MCF 10A (cell line): ENCODE data around the gene RXFP4. TPM values are rescaled to one million over a fixed set of nuclear protein-coding genes. Genes with fewer than 3 reads are reported as not detected.

ENCODE experiments used
- BruUV-seq: library from RNA; stranded (reverse); fragments of 400-500 nt; replicated peaks from 2 replicates; lab custom pipeline; 2021; lab: Mats Ljungman, UMichigan
- CTCF ChIA-PET: fragments of 300-600 bp; sonication (Branson Sonifier 250); formaldehyde crosslinking; extraction: SDS; loops from one replicate; lab custom pipeline; 2021; ENCODE audit warnings: antibody characterized with exemption, inconsistent platforms; lab: Yijun Ruan, JAX
- POLR2A ChIA-PET: fragments of 300-600, 350-650 bp; sonication (Branson Sonifier 250); formaldehyde crosslinking; extraction: SDS; loops from one replicate; lab custom pipeline; 2020; ENCODE audit warnings: antibody characterized with exemption, inconsistent platforms; lab: Yijun Ruan, JAX
- DNase-seq: peaks from one replicate; pipeline ENCODE4 v3.0.0-alpha.2; 2018; ENCODE audit not compliant: unreplicated experiment
- H3K27ac Mint-ChIP-seq: one replicate; pipeline ENCODE4 v1.8.0; 2022; ENCODE audit warnings: mild to moderate bottlenecking, low read depth, mixed read lengths; ENCODE audit not compliant: unreplicated experiment
- H3K27me3 Mint-ChIP-seq: one replicate; pipeline ENCODE4 v1.8.0; 2022; ENCODE audit warnings: mixed read lengths; ENCODE audit not compliant: insufficient read depth, unreplicated experiment
- H3K36me3 Mint-ChIP-seq: one replicate; pipeline ENCODE4 v1.8.0; 2022; ENCODE audit warnings: mild to moderate bottlenecking, moderate library complexity, mixed read lengths; ENCODE audit not compliant: insufficient read depth, unreplicated experiment
- H3K4me1 Mint-ChIP-seq: one replicate; pipeline ENCODE4 v1.8.0; 2022; ENCODE audit warnings: mixed read lengths; ENCODE audit not compliant: insufficient read depth, unreplicated experiment
- H3K4me3 Mint-ChIP-seq: one replicate; pipeline ENCODE4 v1.8.0; 2022; ENCODE audit warnings: mild to moderate bottlenecking, moderate library complexity, mixed read lengths; ENCODE audit not compliant: unreplicated experiment
- H3K9me3 Mint-ChIP-seq: one replicate; pipeline ENCODE4 v1.8.0; 2022; ENCODE audit warnings: mixed read lengths; ENCODE audit not compliant: unreplicated experiment
- intact Hi-C: fragments of 100-400 bp; cut with micrococcal nuclease; formaldehyde crosslinking; loops from 2 replicates; pipeline ENCODE4 v1.14.1; 2022
- total RNA-seq: library from RNA; stranded (reverse); gene quantifications from 2 replicates; pipeline ENCODE4 v1.2.3, GENCODE V29; 2022
- TF ChIP-seq, protein P1 (sequence below): fragments of 200-600 bp; IDR thresholded peaks from one replicate; pipeline ENCODE4 v1.8.0; 2022; ENCODE audit warnings: antibody characterized with exemption, mild to moderate bottlenecking; ENCODE audit not compliant: unreplicated experiment

Gene RXFP4
- total RNA-seq, 1 experiment from 2014 or later, result not detected

- Mint-ChIP-seq H3K9me3 (no peaks in the 10 kb centered on the region), H3K27me3 (no peaks in the 10 kb centered on the region), H3K36me3 (peaks cover 38% of the 10 kb centered on the region), H3K27ac (peak within 1 kb of the TSS; percentile 96), H3K4me3 (peak within 1 kb of the TSS; percentile 87), H3K4me1 (peaks cover 20% of the 10 kb centered on the region)
- CTCF ChIA-PET, result interaction anchor here (0.6 to 1.2 kb wide), 4 partner anchors 16 to 217 kb away, joined by 3 to 5 read pairs (median 3); partner anchors contain the start of gene ARHGEF2
- TF ChIP-seq, protein P1, sequence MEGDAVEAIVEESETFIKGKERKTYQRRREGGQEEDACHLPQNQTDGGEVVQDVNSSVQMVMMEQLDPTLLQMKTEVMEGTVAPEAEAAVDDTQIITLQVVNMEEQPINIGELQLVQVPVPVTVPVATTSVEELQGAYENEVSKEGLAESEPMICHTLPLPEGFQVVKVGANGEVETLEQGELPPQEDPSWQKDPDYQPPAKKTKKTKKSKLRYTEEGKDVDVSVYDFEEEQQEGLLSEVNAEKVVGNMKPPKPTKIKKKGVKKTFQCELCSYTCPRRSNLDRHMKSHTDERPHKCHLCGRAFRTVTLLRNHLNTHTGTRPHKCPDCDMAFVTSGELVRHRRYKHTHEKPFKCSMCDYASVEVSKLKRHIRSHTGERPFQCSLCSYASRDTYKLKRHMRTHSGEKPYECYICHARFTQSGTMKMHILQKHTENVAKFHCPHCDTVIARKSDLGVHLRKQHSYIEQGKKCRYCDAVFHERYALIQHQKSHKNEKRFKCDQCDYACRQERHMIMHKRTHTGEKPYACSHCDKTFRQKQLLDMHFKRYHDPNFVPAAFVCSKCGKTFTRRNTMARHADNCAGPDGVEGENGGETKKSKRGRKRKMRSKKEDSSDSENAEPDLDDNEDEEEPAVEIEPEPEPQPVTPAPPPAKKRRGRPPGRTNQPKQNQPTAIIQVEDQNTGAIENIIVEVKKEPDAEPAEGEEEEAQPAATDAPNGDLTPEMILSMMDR, result no peak
- BruUV-seq, result no TSS peak
- peak; percentile 88 for DNase-seq
- POLR2A ChIA-PET, result interaction anchor here (0.9 to 15.2 kb wide), 10 partner anchors 10 to 67 kb away, joined by 3 to 203 read pairs (median 4); partner anchors contain the start of genes ARHGEF2, GON4L and KHDC4
- intact Hi-C loops, result loop anchor here (5.0 kb wide), 1 partner anchor 54 kb away; the partner anchor contains the start of genes GON4L and SYT11
Observed at GRCh38 chr1:155911156-155912055, 30.0 kb upstream of the RXFP4 start, which contains the start of gene RIT1. RIT1 (minus strand) TSS chr1:155911349; CDS start chr1:155910761, 588 bp downstream.

GRCh38 chr1:155912056-155912536, 29.3 kb upstream of the RXFP4 start:
- H3K4me3 Mint-ChIP-seq, result peak overlapping the region; percentile 87
- peaks cover 24% of the 10 kb centered on the region for H3K4me1 Mint-ChIP-seq
- BruUV-seq, result no TSS peak
- TF ChIP-seq, protein P1, result no peak
- H3K9me3 Mint-ChIP-seq, result no peaks in the 10 kb centered on the region
- intact Hi-C loops, result loop anchor here (5.0 kb wide), 1 partner anchor 55 kb away; the partner anchor contains the start of genes GON4L and SYT11
- no peaks in the 10 kb centered on the region for H3K27me3 Mint-ChIP-seq
- peak overlapping the region; percentile 96 for H3K27ac Mint-ChIP-seq
- ChIA-PET CTCF (interaction anchor here (0.6 to 1.2 kb wide), 5 partner anchors 15 to 216 kb away, joined by 3 to 5 read pairs (median 3); partner anchors contain the start of gene ARHGEF2), POLR2A (interaction anchor here (0.6 to 15.2 kb wide), 9 partner anchors 11 to 451 kb away, joined by 3 to 203 read pairs (median 5); partner anchors contain the start of genes ARHGEF2, GON4L and KHDC4)
- peak; percentile 37 for DNase-seq
- H3K36me3 Mint-ChIP-seq, result peaks cover 31% of the 10 kb centered on the region

GRCh38 chr1:155913969-155914757, 27.3 kb upstream of the RXFP4 start:
- no peaks in the 10 kb centered on the region for H3K9me3 Mint-ChIP-seq
- peaks cover 27% of the 10 kb centered on the region for H3K4me1 Mint-ChIP-seq
- intact Hi-C loops, result loop anchor here (5.0 kb wide), 1 partner anchor 57 kb away; the partner anchor contains the start of genes GON4L and SYT11
- H3K27me3 Mint-ChIP-seq, result no peaks in the 10 kb centered on the region
- no TSS peak for BruUV-seq
- ChIA-PET POLR2A (interaction anchor here (2.5 to 15.2 kb wide), 4 partner anchors 9 to 20 kb away, joined by 13 to 203 read pairs (median 26); partner anchors contain the start of gene KHDC4), CTCF (interaction anchor here (0.6 to 2.6 kb wide), 3 partner anchors 16 to 317 kb away, joined by 3 to 7 read pairs (median 3); no protein-coding TSS in a partner anchor)
- TF ChIP-seq, protein P1, result no peak
- H3K27ac Mint-ChIP-seq, result no peak overlapping the region
- H3K4me3 Mint-ChIP-seq, result no peak overlapping the region
- DNase-seq, result no peak
- peaks cover 11% of the 10 kb centered on the region for H3K36me3 Mint-ChIP-seq
